ENCODE data around the gene RGS5. TPM values are rescaled to one million over a fixed set of nuclear protein-coding genes. Genes with fewer than 3 reads are reported as not detected.

Gene RGS5
- polyA plus RNA-seq, 1 of the 3 experiments (the other 2 are of a cell fraction): 260 TPM

- no peak for TF ChIP-seq REST (IDR thresholded peaks at IDR 0.05; ENCODE audit: low read depth, low read length)
- TF ChIP-seq YY1 (IDR thresholded peaks at IDR 0.05; ENCODE audit: low read depth): no peak
- no peak for TF ChIP-seq NRF1 (IDR thresholded peaks at IDR 0.05; ENCODE audit: low read depth, low read length)
- no peak for TF ChIP-seq FOSL2 (IDR thresholded peaks at IDR 0.05; ENCODE audit: borderline replicate concordance, low read depth)
- TF ChIP-seq EP300 (IDR thresholded peaks at IDR 0.05; ENCODE audit: borderline replicate concordance in 1 of 2, low read depth in 1 of 2, low read length in 1 of 2): peak; percentile 58 to 68; a peak in 3 of 4 replicates
- TF ChIP-seq MEF2A (IDR thresholded peaks at IDR 0.05; ENCODE audit: borderline replicate concordance, low read depth): no peak
- TF ChIP-seq RAD21 (IDR thresholded peaks at IDR 0.05; ENCODE audit: low read length): no peak
- TF ChIP-seq CHD2 (IDR thresholded peaks at IDR 0.05; ENCODE audit: low read length, partially characterized antibody): no peak
- TF ChIP-seq FOXJ3 (CRISPR knock-in tag; IDR thresholded peaks at IDR 0.05): no peak
- TF ChIP-seq RFX5 (IDR thresholded peaks at IDR 0.05; ENCODE audit: low read length): no peak
- TF ChIP-seq RCOR1 (IDR thresholded peaks at IDR 0.05; ENCODE audit: low read length): no peak
- TF ChIP-seq MXI1 (IDR thresholded peaks at IDR 0.05; ENCODE audit: low read depth, low read length): no peak
Observed at GRCh38 chr1:163166886-163167555, 35.7 kb downstream of the RGS5 start (continued).

GRCh38 chr1:163165119-163165518 lies 37.6 kb downstream of the RGS5 start:
- CTCF ChIA-PET: no interaction called here
- WGBS (ENCODE audit: low lambda C conversion rate): 63% methylated on average over 2 of the region's 2 CpGs
- TF ChIP-seq CTCF (IDR thresholded peaks at IDR 0.05): no peak
- no peak for TF ChIP-seq SIN3A (IDR thresholded peaks at IDR 0.05; ENCODE audit: borderline replicate concordance, low read depth, low read length)
- TF ChIP-seq REST (IDR thresholded peaks at IDR 0.05; ENCODE audit: low read depth, low read length): no peak
- TF ChIP-seq RAD21 (IDR thresholded peaks at IDR 0.05; ENCODE audit: low read length): no peak
- TF ChIP-seq GABPA (IDR thresholded peaks at IDR 0.05; ENCODE audit: low read depth): no peak
- TF ChIP-seq EP300 (IDR thresholded peaks at IDR 0.05; ENCODE audit: borderline replicate concordance in 1 of 2, low read depth in 1 of 2, low read length in 1 of 2): no peak
- no peak for TF ChIP-seq POLR2AphosphoS5 (IDR thresholded peaks at IDR 0.05; ENCODE audit: low read depth, low read length)
- no peak for TF ChIP-seq CHD2 (IDR thresholded peaks at IDR 0.05; ENCODE audit: low read length, partially characterized antibody)
- TF ChIP-seq FOSL2 (IDR thresholded peaks at IDR 0.05; ENCODE audit: borderline replicate concordance, low read depth): no peak
- no peak for TF ChIP-seq USF2 (IDR thresholded peaks at IDR 0.05; ENCODE audit: borderline replicate concordance, low read depth, low read length)

More at GRCh38 chr1:163165119-163165518, 37.6 kb downstream of the RGS5 start:
- H3K4me1 ChIP-seq (ENCODE audit: control insufficient read depth in 1 of 2, insufficient read depth in 2 of 2, low read depth in 1 of 2, low read length in 1 of 2): peaks cover 66 to 70% of the 10 kb centered on the region in 2 experiments
- H4K20me1 ChIP-seq (ENCODE audit: insufficient read depth): no peaks in the 10 kb centered on the region
- peak overlapping the region; percentile 84 to 99; a peak in 3 of 4 replicates for H3K27ac ChIP-seq (ENCODE audit: low read depth in 2 of 2, low read length in 1 of 2)
- no peak overlapping the region for H3K9ac ChIP-seq
- no peaks in the 10 kb centered on the region for H3K9me2 ChIP-seq
- no peak for DNase-seq
- H3K79me2 ChIP-seq (ENCODE audit: insufficient read depth): peaks cover 8% of the 10 kb centered on the region
- POLR2A ChIA-PET: interaction anchor here (1.1 kb wide), 1 partner anchor 96 kb away, joined by 3 read pairs; the partner anchor contains the start of gene RGS4
- H3K36me3 ChIP-seq (replicated peaks in 1 of 2; ENCODE audit: control insufficient read depth in 1 of 2, insufficient read depth in 2 of 2, low read length in 1 of 2): peaks cover 32 to 72% of the 10 kb centered on the region in 2 experiments
- H2AFZ ChIP-seq (ENCODE audit: low read depth): no peak overlapping the region
- peaks cover 29% of the 10 kb centered on the region for H3F3A ChIP-seq (replicated peaks; ENCODE audit: insufficient read depth)
- H3K27me3 ChIP-seq (ENCODE audit: insufficient read depth): no peaks in the 10 kb centered on the region
- H3K9me3 ChIP-seq: no peaks in the 10 kb centered on the region
- no peak overlapping the region for H3K4me3 ChIP-seq (ENCODE audit: low read depth in 2 of 2, low read length in 1 of 2)
- no peak overlapping the region for H3K4me2 ChIP-seq

Data from SK-N-SH (cell line).